Glomerular visceral epithelial cell (primary cell): Measurements from ENCODE around the gene SLC25A33.

Source experiments
- DNase-seq: peaks from one replicate; pipeline ENCODE4 v3.0.0-alpha.2; 2016; ENCODE audit errors: extremely low spot score

Gene SLC25A33

GRCh38 chr1:9588551-9589143 is 49.4 kb downstream of the SLC25A33 start, which contains the start of gene TMEM201:
Gene TMEM201, plus strand, starts transcription at chr1:9588911. Its CDS starts 20 bp downstream, at chr1:9588931.
- DNase-seq = peak; percentile 95

- peak; percentile 30 for DNase-seq
Measured at GRCh38 chr1:9589144-9589718, 50.0 kb downstream of the SLC25A33 start.

DNA sequence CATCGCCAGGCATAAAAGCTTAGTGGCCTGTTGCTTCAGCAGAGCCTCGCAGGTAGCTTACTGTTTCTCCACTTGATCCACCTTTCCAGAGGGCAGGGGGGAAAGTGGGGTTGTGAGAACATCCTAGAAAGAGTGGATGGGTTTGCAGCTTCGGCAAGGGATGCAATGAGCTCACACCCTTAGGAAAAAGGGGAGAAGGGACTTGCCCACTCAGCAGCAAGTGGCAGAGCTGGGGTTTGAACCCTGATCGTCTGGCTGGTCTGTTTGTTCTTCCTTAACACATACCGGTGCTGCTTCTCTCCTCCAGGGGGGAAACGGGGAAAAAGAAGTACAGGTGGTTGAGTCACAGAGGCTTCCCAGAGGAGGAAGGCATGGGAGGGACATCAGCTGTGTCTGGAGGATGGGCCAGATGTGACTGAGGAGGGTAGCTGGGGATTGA is 50.5 kb downstream of the SLC25A33 start:
- DNase-seq = peak; percentile 48

- DNase-seq = no peak
Measured at GRCh38 chr1:9590201-9590600, 50.9 kb downstream of the SLC25A33 start.

DNA sequence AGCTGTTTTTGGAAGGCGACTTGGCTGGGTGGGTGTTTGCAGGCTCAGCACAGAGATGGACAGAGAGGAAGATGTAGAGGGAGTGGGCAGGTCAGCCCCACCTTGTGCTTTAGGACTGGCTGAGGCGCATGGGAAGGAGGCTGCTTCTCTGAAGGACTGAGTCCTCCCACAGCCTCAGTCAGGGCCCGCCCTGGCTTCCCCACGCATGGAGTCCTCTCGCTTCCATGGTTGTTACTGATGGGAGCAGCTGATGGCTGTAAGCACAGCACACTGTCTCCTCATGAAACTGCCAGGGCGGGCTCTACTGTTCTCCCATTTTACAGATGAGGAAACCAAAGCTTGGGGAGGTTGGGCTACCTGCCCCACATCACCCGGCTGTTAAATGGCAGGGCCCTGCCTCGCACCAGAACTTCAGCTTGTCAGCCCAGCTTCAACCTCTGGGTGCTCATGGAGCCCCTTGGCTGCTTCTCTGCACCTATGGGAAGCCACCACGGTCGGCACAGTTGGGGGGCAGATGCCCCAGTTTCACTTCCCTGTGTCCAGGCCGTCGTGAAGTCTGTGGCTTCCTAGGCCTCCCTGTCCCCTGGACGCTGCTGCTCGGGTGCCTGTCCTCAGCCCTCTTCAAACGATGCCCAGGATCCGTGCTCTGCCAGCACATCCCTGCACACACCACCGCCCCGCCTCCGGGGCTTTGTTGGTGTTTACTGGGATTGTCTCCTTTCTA is 51.8 kb downstream of the SLC25A33 start:
- DNase-seq = no peak

- DNase-seq = no peak
Measured at GRCh38 chr1:9591669-9592509, 52.6 kb downstream of the SLC25A33 start.

DNA sequence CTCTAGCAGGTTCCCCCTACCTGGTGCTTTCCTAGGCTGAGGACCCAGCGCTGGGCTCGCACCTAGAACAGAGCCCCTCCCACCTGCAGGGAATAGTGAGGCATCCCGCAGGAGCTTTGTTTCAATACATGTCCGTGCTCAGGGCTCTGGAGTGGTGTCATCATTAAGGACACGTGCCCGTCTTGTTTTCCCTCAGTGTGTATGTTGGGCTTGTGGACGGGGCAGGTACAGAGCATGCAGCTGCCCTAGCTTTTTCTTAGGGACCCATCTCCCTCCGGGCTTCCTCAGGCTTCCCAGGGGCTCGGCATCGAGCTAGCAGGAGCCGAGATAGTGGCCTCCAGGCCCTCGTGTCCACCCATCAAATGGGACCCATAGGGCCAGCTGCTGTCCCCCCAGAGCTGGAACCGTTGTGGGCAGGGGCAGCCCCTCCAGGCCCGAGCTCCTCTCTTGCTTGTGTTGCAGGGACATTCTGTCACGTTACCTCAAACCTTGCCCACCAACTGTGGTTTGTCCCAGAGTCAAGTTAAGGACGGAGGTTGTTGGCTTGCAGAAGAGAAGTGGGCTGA is 53.3 kb downstream of the SLC25A33 start:
- no peak for DNase-seq

- no peak for DNase-seq
Measured at GRCh38 chr1:9593147-9593491, 53.9 kb downstream of the SLC25A33 start.

DNA sequence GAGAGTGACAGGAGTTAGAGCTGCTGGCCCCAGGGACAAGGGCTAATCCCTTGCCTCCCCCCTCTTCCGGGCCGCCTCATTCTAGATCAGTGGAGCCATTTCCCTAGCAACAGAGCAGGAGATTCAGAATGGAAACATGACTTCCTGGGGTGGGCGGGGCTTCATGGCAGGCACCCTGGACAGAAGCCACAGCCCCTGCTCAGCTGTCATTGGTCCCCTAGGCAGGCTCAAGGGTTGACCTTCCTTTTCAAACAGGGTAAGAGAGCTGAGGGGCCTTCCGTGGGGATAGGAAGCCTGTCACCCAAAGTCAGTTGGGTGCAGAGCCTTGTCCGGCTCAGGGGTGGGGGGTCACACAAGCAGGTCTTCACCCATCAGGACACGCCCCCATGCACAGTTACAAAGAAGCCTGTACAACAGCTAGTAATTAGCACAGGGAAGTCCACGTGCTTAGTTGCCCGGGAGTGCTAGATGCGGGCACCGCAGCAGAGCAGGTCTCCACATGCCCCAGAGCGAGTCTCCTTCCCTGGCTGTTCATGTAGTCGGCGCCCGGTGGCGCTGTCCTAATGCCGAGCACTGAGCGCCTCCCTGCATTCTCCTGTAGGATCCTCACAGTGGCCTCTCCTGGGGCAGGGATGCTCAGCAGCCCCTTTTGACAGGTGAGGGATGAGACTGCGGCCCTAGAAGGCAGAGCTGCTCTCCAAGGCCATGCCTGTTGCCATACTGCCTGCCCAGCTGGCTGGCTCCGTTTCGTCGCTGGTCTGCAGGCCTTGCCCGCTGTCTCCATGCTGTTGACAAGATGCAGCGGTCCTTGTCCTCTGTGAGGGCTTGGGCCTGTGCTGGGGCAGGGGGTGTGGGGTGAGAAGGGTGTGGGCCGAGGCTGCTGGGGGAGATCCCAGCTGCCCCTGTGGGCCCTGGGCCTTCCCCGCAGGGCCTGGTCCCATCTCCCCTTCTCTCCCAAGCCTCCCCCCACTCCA is 54.5 kb downstream of the SLC25A33 start:
- DNase-seq = peak; percentile 50

DNA sequence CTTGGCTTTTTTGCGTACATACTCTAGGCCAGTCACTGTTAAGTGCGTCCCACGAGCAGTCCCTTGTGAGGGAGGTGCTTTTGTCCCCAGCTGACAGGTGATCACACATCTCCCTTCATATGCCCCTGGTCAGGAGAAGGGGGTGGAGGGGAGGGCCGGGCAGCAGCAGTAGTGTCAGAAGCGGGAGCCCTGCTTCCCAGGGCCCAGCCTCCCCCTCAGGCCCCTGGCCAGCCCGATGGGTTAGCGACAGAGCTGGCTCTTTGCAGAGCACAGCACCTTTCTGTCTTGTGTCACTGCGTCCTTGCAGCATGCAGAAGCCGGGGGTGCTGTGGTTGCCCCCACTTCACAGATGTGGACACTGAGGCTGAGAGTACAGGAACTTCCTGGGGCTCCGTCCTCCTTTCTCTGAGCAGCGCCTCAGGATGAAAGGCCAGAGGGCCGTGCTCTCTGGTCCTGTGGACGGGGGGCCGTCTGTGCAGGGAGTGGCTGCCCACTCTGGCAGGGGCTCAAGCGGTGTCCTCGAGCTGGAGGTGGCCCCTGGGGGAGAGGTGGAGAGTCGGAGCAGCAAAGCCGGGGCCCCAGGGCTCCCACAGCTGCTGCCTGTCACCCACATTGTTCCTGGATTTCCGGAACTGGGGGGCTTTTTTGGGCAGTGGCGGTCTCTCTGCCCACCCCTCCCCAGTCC is 55.3 kb downstream of the SLC25A33 start:
- DNase-seq = no peak

DNA sequence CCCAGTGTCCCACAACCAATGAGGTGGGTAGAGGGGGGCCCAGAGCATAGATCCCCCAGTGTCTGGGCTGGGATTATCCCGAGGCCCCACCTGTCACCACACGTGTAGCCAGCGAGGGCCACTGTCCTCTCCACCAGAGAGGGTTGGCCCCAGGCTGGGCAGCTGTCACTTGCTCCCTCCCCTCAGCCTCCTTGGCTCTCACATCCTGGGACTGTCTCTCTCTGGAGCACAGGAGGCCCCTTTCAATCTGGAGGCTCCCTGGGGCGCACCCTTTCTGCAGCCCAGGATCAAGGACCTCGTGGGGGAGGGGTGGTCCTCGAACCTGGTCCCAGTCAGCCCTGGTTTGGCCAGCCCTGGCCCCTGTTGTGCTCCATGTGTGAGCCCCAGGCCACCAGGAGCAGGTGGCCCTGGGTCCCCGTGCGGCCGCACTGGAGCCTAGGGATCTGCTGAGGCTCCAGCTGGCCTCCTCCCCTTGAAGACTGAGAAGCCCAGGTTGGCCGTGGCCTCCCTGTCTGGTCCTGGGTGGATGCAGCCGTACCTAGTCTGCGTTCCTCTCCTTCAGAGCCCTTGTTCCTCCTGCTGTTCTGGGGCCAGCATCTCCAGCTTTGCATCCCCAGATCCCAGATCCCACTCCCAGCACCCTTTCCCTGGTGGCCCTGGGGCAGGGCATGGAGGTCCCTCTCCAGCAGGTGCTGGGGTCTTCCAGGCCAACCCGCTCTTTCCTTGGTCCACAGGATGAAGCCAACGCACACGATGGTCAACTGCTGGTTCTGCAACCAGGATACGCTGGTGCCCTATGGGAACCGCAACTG is 56.1 kb downstream of the SLC25A33 start:
- no peak for DNase-seq

- no peak for DNase-seq
Measured at GRCh38 chr1:9595968-9596340, 56.7 kb downstream of the SLC25A33 start.

GRCh38 chr1:9596415-9597123 is 57.3 kb downstream of the SLC25A33 start:
- no peak for DNase-seq

GRCh38 chr1:9597361-9598315 is 58.4 kb downstream of the SLC25A33 start:
- DNase-seq = no peak

GRCh38 chr1:9598316-9598700 is 59.0 kb downstream of the SLC25A33 start:
- no peak for DNase-seq

DNA sequence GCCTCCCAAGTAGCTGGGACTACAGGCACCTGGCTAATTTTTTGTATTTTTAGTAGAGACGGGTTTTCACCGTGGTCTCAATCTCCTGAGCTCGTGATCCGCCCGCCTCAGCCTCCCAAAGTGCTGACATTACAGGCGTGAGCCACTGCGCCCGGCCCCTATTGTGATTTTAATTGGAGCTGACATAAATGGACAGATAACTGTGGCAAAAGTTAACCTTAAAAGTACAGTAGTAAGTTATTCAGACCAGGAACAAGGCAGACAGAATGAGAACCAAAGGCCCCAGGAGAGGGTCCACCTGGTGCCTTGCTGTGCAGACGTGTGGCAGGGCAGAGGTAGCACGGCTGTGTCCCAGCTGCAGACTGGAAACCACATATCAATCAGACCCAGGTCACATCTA is 60.5 kb downstream of the SLC25A33 start:
- no peak for DNase-seq
